ENCODE measurements around the gene KIF13A.
"Not testable (repeated sequence)": the region's sequence is repeated elsewhere in the genome, so short reads cannot be mapped to it uniquely, and the experiment has no call there.

The KIF13A gene

DNA sequence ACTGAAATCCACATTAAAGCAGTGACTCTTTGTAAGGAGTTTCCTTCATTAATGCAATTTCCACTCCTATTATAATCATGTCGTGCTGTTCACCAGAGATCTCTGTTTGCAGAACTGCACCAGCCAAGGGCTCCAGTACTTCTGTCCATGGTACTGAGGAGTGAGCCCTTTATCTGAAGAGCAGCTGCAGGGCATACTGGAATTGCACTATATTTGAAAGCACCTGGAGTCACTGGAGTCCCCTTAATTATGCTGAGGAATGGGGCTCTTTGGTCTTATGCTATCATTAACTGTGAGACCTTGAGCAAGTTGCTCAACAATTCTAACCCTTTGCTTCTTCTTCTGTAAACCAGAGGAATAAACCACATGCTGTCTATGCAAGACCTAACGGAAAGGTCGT, 219.0 kb downstream of the KIF13A start:
- TF ChIP-seq CTCF (IDR thresholded peaks at IDR 0.05; ENCODE audit: low read depth, low read length) = no peak
- no peak for DNase-seq
- no peaks in the 10 kb centered on the region for H3K36me3 ChIP-seq
- no peaks in the 10 kb centered on the region for H3K9me3 ChIP-seq
- no peak overlapping the region for H3K4me3 ChIP-seq (ENCODE audit: low read depth, low read length)
- H3K4me1 ChIP-seq = no peaks in the 10 kb centered on the region
- H3K27me3 ChIP-seq = no peaks in the 10 kb centered on the region; the same call in 1 of the 2 replicates

DNA sequence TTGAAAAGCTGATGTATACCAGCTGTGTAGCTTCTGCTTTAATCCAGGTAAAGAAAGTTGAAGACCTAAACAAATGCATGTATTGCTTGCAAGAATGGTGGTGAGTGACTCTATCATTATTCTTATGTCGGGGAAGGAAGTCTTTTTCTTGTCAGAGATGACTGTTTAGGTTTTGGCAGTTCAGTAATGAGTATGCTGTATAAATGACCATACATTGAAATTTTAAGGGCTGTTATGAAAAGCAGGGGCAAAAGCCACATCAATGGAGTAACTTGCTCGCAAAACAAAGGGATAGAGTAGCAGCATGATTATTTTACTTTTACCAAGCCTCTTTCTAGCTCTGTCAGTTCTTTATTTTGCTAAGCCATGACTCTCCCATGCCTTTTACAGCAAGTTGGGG, 224.8 kb downstream of the KIF13A start:
- no peak for TF ChIP-seq CTCF (IDR thresholded peaks at IDR 0.05; ENCODE audit: low read depth, low read length)

GRCh38 chr6:17758119-17758518, 229.3 kb downstream of the KIF13A start:
- Histone ChIP-seq H3K27me3 (no peaks in the 10 kb centered on the region), H3K4me1 (no peaks in the 10 kb centered on the region), H3K4me3 (ENCODE audit: low read depth, low read length) (no peak overlapping the region), H3K9me3 (no peaks in the 10 kb centered on the region), H3K36me3 (no peaks in the 10 kb centered on the region)
- DNase-seq = no peak
- TF ChIP-seq CTCF (IDR thresholded peaks at IDR 0.05; ENCODE audit: low read depth, low read length) = no peak

More for the DNA sequence above, 224.8 kb downstream of the KIF13A start:
- Histone ChIP-seq H3K27me3 (no peaks in the 10 kb centered on the region), H3K36me3 (no peaks in the 10 kb centered on the region), H3K4me1 (no peaks in the 10 kb centered on the region), H3K9me3 (no peaks in the 10 kb centered on the region), H3K4me3 (ENCODE audit: low read depth, low read length) (no peak overlapping the region)
- DNase-seq = no peak

- no peaks in the 10 kb centered on the region for H3K4me1 ChIP-seq
- H3K36me3 ChIP-seq = no peaks in the 10 kb centered on the region
- DNase-seq = no peak
- no peaks in the 10 kb centered on the region for H3K27me3 ChIP-seq
- H3K9me3 ChIP-seq = no peaks in the 10 kb centered on the region
- H3K4me3 ChIP-seq (ENCODE audit: low read depth, low read length) = no peak overlapping the region
- no peak for TF ChIP-seq CTCF (IDR thresholded peaks at IDR 0.05; ENCODE audit: low read depth, low read length)
Observed at GRCh38 chr6:17754254-17754653, 233.2 kb downstream of the KIF13A start.

- DNase-seq; H3K36me3 ChIP-seq; H3K27me3 ChIP-seq; H3K4me3 ChIP-seq (ENCODE audit: low read depth, low read length); H3K4me1 ChIP-seq; H3K9me3 ChIP-seq: not testable (repeated sequence)
Observed at GRCh38 chr6:17745324-17745723, 242.1 kb downstream of the KIF13A start.

DNA sequence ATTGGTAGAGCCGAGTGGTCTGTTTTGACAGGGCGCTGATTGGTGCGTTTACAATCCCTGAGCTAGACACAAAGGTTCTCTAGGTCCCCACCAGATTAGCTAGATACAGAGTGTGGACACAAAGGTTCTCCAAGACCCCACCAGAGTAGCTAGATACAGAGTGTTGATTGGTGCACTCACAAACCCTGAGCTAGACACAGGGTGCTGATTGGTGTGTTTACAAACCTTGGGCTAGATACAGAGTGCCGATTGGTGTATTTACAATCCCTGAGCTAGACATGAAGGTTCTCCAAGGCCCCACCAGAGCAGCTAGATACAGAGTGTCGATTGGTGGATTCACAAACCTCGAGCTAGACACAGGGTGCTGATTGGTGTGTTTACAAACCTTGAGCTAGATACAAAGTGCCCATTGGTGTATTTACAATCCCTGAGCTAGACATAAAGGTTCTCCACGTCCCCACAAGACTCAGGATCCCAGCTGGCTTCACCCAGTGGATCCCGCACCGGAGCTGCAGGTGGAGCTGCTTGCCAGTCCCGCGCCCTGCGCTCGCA, 242.6 kb downstream of the KIF13A start:
- H3K4me1 ChIP-seq; H3K4me3 ChIP-seq (ENCODE audit: low read depth, low read length); H3K9me3 ChIP-seq; H3K36me3 ChIP-seq; DNase-seq; H3K27me3 ChIP-seq: not testable (repeated sequence)

GRCh38 chr6:17744019-17744756, 243.2 kb downstream of the KIF13A start:
- Histone ChIP-seq H3K27me3 (no peaks in the 10 kb centered on the region), H3K9me3 (no peaks in the 10 kb centered on the region), H3K4me1 (no peaks in the 10 kb centered on the region), H3K4me3 (ENCODE audit: low read depth, low read length) (no peak overlapping the region), H3K36me3 (no peaks in the 10 kb centered on the region)
- no peak for DNase-seq
- no peak for TF ChIP-seq CTCF (IDR thresholded peaks at IDR 0.05; ENCODE audit: low read depth, low read length)
